D721Med (cell line): ENCODE measurements around the gene CSTB.

Experiments
- DNase-seq: peaks from one replicate; pipeline ENCODE4 v3.0.0; 2011; ENCODE audit warnings: low spot score; ENCODE audit not compliant: insufficient read length
- FAIRE-seq: peaks from 2 replicates; lab custom pipeline; 2011; peaks lifted over from hg19 to GRCh38; lab: Jason Lieb, UNC
- TF ChIP-seq, protein P1 (sequence below): IDR thresholded peaks from 2 replicates; pipeline ENCODE4 v1.5.1; 2012; ENCODE audit warnings: mild to moderate bottlenecking, control low read depth; ENCODE audit not compliant: insufficient read depth; ENCODE audit errors: missing control alignments

CSTB gene

DNA sequence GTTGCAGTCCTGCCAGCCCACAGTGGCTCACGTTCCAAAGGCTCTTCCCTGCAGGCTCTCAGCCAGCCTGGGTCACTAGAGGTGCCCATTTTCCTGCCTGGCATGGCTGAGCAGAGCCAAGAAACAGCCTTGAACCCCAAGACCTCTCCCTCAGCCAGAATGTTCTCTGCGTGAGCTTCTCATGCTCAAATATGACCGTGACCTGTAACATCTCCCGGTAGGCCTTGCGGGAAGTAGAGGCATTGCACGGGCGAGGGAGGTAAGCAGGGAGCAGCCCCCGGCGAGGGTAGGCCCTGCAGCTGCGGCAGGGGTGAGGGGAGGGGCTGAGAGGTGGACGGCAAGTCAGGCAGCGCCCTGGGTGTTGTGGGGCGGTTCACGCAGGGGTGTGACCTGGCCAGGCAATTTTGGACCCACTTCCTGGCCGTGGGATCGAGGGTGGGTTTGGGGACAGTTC is 33.3 kb upstream of the CSTB start:
- no peak for DNase-seq
- no peak for FAIRE-seq
- TF ChIP-seq, protein P1, sequence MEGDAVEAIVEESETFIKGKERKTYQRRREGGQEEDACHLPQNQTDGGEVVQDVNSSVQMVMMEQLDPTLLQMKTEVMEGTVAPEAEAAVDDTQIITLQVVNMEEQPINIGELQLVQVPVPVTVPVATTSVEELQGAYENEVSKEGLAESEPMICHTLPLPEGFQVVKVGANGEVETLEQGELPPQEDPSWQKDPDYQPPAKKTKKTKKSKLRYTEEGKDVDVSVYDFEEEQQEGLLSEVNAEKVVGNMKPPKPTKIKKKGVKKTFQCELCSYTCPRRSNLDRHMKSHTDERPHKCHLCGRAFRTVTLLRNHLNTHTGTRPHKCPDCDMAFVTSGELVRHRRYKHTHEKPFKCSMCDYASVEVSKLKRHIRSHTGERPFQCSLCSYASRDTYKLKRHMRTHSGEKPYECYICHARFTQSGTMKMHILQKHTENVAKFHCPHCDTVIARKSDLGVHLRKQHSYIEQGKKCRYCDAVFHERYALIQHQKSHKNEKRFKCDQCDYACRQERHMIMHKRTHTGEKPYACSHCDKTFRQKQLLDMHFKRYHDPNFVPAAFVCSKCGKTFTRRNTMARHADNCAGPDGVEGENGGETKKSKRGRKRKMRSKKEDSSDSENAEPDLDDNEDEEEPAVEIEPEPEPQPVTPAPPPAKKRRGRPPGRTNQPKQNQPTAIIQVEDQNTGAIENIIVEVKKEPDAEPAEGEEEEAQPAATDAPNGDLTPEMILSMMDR: no peak

DNA sequence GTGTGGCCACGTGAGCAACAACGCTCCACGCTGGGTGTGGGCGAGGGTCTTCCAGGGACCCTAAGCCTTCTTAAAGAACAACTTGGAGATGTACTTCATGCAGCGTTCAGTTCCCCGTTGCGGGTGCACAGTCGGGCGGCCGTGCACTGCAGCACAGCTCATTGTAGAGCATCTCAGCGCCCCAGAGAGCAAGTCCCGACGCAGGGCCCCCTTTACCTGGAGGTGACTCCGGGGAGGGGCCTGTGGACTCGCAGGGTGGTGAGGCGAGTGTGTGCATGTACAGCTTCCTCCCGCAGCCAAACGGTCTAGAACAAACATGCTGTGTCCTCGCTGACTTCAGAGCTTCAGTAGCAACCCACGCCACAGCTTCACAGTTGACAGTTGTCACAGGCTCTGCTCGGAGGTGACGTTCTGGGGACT is 32.7 kb upstream of the CSTB start:
- DNase-seq (no peak), FAIRE-seq (no peak)
- TF ChIP-seq, protein P1: no peak

DNA sequence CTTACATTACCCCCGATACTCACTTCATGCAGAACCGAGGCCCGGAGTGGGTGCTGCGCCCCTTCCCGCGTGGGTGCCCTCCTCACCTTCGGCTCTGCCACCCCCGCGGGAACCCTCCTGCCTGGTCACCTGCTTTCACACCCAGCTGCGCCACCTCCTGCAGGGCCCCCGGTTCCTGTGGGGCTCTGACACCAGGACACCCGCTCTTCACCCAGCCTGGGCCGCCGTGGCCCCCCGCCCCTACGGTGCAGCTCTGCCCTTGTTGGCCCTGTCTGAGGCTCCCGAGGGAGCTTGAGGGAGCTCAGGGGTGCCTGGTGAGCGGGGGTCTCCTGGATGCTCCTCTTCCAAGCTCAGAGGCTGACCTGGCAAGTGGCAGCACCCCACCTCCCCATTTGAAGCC is 32.3 kb upstream of the CSTB start:
- TF ChIP-seq, protein P1: no peak
- no peak for FAIRE-seq
- DNase-seq: no peak

DNA sequence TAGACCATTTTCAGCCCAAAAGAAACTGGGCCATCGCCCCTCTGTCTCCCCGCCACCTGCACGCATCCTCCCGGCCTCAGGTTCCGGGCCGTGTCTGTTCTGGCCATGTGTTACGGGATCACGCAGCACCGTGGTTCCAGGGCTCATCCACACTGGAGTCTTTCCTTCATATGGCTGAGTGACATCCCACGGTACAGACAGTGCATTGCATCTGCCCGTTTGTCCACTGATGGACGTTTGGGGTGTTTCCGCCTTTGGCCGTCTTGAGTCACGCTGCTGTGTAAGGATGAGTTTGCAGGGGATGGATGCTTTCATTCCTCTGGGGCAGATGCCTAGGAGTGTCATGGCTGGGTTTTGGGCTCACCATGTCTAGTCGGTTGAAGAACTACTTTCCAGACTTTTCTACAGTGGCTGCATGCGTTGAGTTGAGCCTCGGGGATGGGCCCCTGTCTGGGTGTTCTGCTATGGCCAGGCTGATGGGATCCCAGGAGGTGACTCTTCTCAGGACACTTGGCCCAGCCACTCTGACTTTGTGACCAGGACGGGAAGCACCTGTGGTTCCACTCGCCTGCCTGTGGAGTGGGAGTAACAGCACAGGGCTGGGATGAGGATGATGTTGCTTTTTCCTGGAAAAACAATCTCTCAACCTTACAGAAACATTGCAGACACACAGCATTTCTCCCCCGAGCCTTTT is 30.1 kb upstream of the CSTB start:
- no peak for FAIRE-seq
- no peak for DNase-seq
- TF ChIP-seq, protein P1: no peak

DNA sequence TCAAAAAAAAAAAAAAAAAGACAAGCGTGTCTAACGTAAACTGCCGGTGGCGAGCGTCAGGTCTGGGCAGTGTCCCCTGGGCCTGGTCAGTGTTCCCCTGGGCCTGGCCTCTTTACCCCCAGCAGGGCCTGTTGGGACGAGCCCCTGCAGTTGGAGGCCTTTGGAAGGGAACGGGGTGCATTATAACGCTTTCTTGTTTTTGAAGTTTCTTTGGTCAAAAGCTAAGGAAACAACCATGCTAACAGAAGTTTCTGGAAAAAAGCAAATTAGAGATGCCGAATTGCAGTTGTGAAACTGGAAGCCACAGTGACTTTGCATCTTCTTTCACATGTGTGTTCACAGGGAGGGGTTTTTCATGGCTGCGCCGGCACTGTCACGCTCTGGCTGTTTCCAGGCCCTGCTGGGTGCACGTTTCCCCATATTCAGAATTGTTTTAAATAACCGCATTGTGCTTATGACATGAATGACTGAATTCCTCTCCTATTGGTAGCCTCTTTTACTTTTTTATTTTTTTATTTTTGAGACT is 29.2 kb upstream of the CSTB start:
- FAIRE-seq: no peak
- no peak for DNase-seq
- TF ChIP-seq, protein P1: no peak

DNA sequence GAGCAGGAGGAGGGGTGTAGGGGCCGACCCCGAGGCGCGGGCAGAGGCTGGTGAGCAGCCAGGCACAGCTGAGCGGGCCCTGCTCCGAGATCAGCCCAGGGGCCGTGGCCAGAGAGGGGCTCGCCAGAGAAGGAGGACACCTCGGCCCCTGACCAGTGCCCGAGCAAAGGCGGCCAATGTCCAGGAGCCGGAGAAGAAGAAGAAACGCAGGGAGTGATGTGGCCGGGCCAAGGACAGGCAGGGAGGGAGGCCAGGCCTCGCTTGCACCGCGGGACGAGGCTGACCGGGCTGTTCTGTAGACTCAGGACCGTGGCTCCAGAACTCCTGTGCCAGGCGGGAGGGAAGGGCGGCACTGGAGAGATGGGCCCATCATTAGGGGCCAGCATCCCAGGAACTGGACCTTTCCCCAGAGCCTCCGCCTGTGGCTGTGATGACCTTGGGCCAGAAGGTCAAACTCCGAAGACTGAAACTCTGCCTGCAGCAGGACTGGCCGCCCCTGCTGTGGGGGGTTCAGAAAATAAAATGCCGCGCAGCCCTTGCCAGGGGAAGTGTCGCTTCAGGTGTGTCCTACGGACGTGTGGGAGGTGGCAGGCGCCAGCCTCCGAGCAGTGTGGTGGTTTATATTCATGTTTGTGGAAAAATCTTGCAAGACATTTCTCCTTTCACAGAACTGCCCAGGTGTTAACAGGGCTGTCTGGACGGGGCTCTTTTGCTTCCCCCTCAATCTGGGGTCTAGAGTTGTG is 27.6 kb upstream of the CSTB start:
- TF ChIP-seq, protein P1: no peak
- DNase-seq: no peak
- no peak for FAIRE-seq
